HepG2 (cell line): Measurements from ENCODE around the gene FSD1. TPM values are rescaled to one million over a fixed set of nuclear protein-coding genes. Genes with fewer than 3 reads are reported as not detected.

ENCODE experiments used
- CENPT ChIP-seq: sonication (generic); formaldehyde crosslinking; IDR thresholded peaks from 2 replicates; pipeline ENCODE4 v1.8.0; 2022; ENCODE audit warnings: low read depth, mild to moderate bottlenecking, moderate library complexity, missing genetic modification reagents
- CREB1 ChIP-seq, 2 experiments: fragments of 450-650 bp in 1 of 2; IDR thresholded peaks; 2 replicates each; pipeline ENCODE4 v1.6.1; 2016 to 2017; ENCODE audit warnings: control low read depth in 1 of 2, mild to moderate bottlenecking in 1 of 2, missing compliant biosample characterization in 1 of 2, missing genetic modification characterization in 1 of 2
- DR1 ChIP-seq: sonication (generic); formaldehyde crosslinking; IDR thresholded peaks from 2 replicates; pipeline ENCODE4 v1.8.0; 2021; ENCODE audit warnings: mild to moderate bottlenecking, missing genetic modification reagents, inconsistent platforms
- GATAD2A ChIP-seq: IDR thresholded peaks from 2 replicates; pipeline ENCODE4 v1.6.1; 2016
- HDAC1 ChIP-seq: sonication (generic); formaldehyde crosslinking; IDR thresholded peaks from 2 replicates; pipeline ENCODE4 v1.5.1; 2020; ENCODE audit warnings: mild to moderate bottlenecking, missing genetic modification reagents
- NFKBIZ ChIP-seq: IDR thresholded peaks from 2 replicates; pipeline ENCODE4 v1.6.1; 2018; ENCODE audit warnings: missing genetic modification reagents, missing compliant biosample characterization
- NFRKB ChIP-seq: fragments of 450-650 bp; IDR thresholded peaks from 2 replicates; pipeline ENCODE4 v1.6.1; 2017
- NR3C1 ChIP-seq: sonication (generic); formaldehyde crosslinking; IDR thresholded peaks from 2 replicates; pipeline ENCODE4 v1.4.0; 2020; ENCODE audit warnings: missing genetic modification reagents
- PPARG ChIP-seq: conservative IDR thresholded peaks from 2 replicates; pipeline ENCODE4 v1.6.1; 2016; ENCODE audit warnings: missing biosample characterization, missing genetic modification reagents
- SP2 ChIP-seq: sonication (generic); formaldehyde crosslinking; IDR thresholded peaks from 2 replicates; pipeline ENCODE4 v1.5.1; 2020; ENCODE audit warnings: mild to moderate bottlenecking, missing genetic modification reagents
- SUZ12 ChIP-seq: fragments of 150-350 bp; IDR thresholded peaks from 2 replicates; pipeline ENCODE4 v1.6.1; 2014; ENCODE audit warnings: low read depth, low read length
- SYNCRIP ChIP-seq: fragments of 200-400 bp; formaldehyde crosslinking; IDR thresholded peaks from 2 replicates; pipeline ENCODE4 v1.6.1; 2018; ENCODE audit warnings: mild to moderate bottlenecking, low read depth, low read length; ENCODE audit not compliant: insufficient read depth
- ZBTB7B ChIP-seq: sonication (generic); formaldehyde crosslinking; IDR thresholded peaks from 2 replicates; pipeline ENCODE4 v1.4.0; 2020; ENCODE audit warnings: missing genetic modification reagents
- ZFP36L2 ChIP-seq: sonication (generic); formaldehyde crosslinking; IDR thresholded peaks from 2 replicates; pipeline ENCODE4 v1.4.0; 2020; ENCODE audit warnings: missing genetic modification reagents
- ZNF121 ChIP-seq: sonication (generic); formaldehyde crosslinking; IDR thresholded peaks from 2 replicates; pipeline ENCODE4 v1.5.0; 2020; ENCODE audit warnings: mild to moderate bottlenecking, missing genetic modification reagents
- ZNF180 ChIP-seq: sonication (generic); formaldehyde crosslinking; IDR thresholded peaks from 2 replicates; pipeline ENCODE4 v1.4.0; 2020; ENCODE audit warnings: low read depth, missing genetic modification reagents, borderline replicate concordance
- ZNF205 ChIP-seq: IDR thresholded peaks from 2 replicates; pipeline ENCODE4 v1.6.1; 2018; ENCODE audit warnings: missing biosample characterization, missing genetic modification reagents
- ZNF253 ChIP-seq: sonication (generic); formaldehyde crosslinking; IDR thresholded peaks from 2 replicates; pipeline ENCODE4 v1.8.0; 2022; ENCODE audit warnings: mild to moderate bottlenecking, missing genetic modification reagents, borderline replicate concordance
- ZNF33B ChIP-seq: sonication (generic); formaldehyde crosslinking; IDR thresholded peaks from 2 replicates; pipeline ENCODE4 v1.5.1; 2020; ENCODE audit warnings: mild to moderate bottlenecking, missing genetic modification reagents
- ZNF460 ChIP-seq: sonication (generic); formaldehyde crosslinking; IDR thresholded peaks from 2 replicates; pipeline ENCODE4 v1.5.1; 2020; ENCODE audit warnings: missing genetic modification reagents, mild to moderate bottlenecking, borderline replicate concordance
- ZNF468 ChIP-seq: sonication (generic); formaldehyde crosslinking; IDR thresholded peaks from 2 replicates; pipeline ENCODE4 v1.8.0; 2022; ENCODE audit warnings: mild to moderate bottlenecking, moderate library complexity, missing genetic modification reagents
- ZNF484 ChIP-seq: sonication (generic); formaldehyde crosslinking; IDR thresholded peaks from 2 replicates; pipeline ENCODE4 v1.5.1; 2020; ENCODE audit warnings: mild to moderate bottlenecking, low read depth, missing genetic modification reagents, borderline replicate concordance
- polyA plus RNA-seq, 8 experiments: library from polyadenylated mRNA; depleted of rRNA in 3 of 8; stranded (reverse) in 7 of 8; unstranded in 1 of 8; fragments of >200 nt; fragmentation: Illumina TruSeq in 4 of 8; extraction: Trizol in 4 of 8; gene quantifications; 2 replicates each; pipeline versions ENCODE4 v1.2.1 to v1.2.3, GENCODE V29; 2011 to 2016; ENCODE audit warnings: low read depth in 4 of 8, missing spikeins in 1 of 8, mixed read lengths in 1 of 8; ENCODE audit not compliant: insufficient read depth in 1 of 8
- total RNA-seq, 5 experiments: library from RNA; depleted of rRNA; stranded (reverse); fragments of >200 nt; fragmentation: Illumina TruSeq; extraction: Trizol; gene quantifications; 2 replicates each; pipeline ENCODE4 v1.2.3, GENCODE V29; 2016; ENCODE audit warnings: low read depth in 1 of 5
- TF ChIP-seq, protein P1 (sequence below): sonication (generic); formaldehyde crosslinking; IDR thresholded peaks from 2 replicates; pipeline ENCODE4 v1.8.1; 2023; ENCODE audit warnings: mild to moderate bottlenecking, missing genetic modification reagents
- TF ChIP-seq, protein P2 (sequence below): IDR thresholded peaks from 2 replicates; pipeline ENCODE4 v1.6.1; 2016; ENCODE audit warnings: mild to moderate bottlenecking
- TF ChIP-seq, protein P3 (sequence below): sonication (generic); formaldehyde crosslinking; conservative IDR thresholded peaks from 2 replicates; pipeline ENCODE4 v1.8.0; 2022; ENCODE audit warnings: low read depth, missing genetic modification reagents
- TF ChIP-seq, protein P4 (sequence below): sonication (generic); formaldehyde crosslinking; conservative IDR thresholded peaks from 2 replicates; pipeline ENCODE4 v1.4.0; 2020; ENCODE audit warnings: missing genetic modification reagents

Gene FSD1
- total and polyA plus RNA-seq, 2 of the 13 experiments (the other 11 are each of a cell fraction or from before 2014, with no cell fraction given) = 0.29 to 0.66 TPM

DNA sequence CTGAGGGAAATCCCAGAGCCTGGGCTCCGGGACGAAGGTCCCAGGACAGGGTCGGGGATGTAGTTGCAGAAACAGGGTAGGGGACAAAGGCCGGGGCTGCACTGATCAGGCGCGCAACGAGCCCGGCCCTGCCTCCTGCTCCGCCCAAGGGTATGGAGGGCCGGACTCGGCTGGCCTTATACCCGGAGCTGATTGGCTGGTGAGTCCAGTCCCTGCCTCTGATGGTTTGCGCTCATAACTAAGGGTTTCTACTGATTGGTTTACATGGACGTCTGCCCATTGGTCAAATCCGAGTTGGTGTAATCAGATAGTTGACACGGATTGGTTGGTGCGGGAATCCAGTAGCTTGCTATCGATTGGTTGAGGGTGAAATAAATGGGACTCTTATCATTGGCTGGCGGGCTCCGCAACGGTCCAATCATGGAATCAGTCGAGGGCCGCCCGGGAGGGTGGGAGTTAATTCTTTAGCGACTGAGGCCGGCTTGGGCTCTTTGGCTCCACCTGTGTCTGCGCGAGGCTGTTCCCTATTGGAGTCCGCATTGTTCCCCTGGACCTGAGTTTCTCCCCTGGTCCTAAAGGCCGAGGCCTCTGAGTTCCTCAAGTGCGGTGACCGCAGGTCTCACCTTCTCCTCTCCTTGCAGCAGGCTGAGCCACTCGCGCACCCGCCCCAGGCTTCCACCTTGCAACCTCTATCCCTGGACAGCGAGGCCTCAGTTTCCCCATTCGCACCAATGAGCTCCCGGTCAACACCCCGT lies 38.4 kb downstream of the FSD1 start (continued):
- TF ChIP-seq, protein P1, sequence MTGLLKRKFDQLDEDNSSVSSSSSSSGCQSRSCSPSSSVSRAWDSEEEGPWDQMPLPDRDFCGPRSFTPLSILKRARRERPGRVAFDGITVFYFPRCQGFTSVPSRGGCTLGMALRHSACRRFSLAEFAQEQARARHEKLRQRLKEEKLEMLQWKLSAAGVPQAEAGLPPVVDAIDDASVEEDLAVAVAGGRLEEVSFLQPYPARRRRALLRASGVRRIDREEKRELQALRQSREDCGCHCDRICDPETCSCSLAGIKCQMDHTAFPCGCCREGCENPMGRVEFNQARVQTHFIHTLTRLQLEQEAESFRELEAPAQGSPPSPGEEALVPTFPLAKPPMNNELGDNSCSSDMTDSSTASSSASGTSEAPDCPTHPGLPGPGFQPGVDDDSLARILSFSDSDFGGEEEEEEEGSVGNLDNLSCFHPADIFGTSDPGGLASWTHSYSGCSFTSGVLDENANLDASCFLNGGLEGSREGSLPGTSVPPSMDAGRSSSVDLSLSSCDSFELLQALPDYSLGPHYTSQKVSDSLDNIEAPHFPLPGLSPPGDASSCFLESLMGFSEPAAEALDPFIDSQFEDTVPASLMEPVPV = no peak; the same call in 1 of the 2 replicates
- TF ChIP-seq, protein P2, sequence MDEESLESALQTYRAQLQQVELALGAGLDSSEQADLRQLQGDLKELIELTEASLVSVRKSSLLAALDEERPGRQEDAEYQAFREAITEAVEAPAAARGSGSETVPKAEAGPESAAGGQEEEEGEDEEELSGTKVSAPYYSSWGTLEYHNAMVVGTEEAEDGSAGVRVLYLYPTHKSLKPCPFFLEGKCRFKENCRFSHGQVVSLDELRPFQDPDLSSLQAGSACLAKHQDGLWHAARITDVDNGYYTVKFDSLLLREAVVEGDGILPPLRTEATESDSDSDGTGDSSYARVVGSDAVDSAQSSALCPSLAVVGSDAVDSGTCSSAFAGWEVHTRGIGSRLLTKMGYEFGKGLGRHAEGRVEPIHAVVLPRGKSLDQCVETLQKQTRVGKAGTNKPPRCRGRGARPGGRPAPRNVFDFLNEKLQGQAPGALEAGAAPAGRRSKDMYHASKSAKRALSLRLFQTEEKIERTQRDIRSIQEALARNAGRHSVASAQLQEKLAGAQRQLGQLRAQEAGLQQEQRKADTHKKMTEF (CRISPR knock-in tag) = peak; percentile 76
- no peak; the same call in 1 of the 2 replicates for TF ChIP-seq ZNF121 (CRISPR knock-in tag)
- TF ChIP-seq NFRKB = no peak
- no peak for TF ChIP-seq ZNF468 (CRISPR knock-in tag)
- peak; percentile 46; the same call in 1 of the 2 replicates for TF ChIP-seq ZNF205 (CRISPR knock-in tag)
- TF ChIP-seq HDAC1 = peak; percentile 79
- TF ChIP-seq, protein P3, sequence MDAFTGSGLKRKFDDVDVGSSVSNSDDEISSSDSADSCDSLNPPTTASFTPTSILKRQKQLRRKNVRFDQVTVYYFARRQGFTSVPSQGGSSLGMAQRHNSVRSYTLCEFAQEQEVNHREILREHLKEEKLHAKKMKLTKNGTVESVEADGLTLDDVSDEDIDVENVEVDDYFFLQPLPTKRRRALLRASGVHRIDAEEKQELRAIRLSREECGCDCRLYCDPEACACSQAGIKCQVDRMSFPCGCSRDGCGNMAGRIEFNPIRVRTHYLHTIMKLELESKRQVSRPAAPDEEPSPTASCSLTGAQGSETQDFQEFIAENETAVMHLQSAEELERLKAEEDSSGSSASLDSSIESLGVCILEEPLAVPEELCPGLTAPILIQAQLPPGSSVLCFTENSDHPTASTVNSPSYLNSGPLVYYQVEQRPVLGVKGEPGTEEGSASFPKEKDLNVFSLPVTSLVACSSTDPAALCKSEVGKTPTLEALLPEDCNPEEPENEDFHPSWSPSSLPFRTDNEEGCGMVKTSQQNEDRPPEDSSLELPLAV (CRISPR knock-in tag) = no peak
- TF ChIP-seq SYNCRIP = no peak
- peak; percentile 85 for TF ChIP-seq PPARG (CRISPR knock-in tag)
- no peak for TF ChIP-seq NR3C1 (CRISPR knock-in tag)
- TF ChIP-seq ZNF33B (CRISPR knock-in tag) = no peak
- 0 out of 2 replicates have a peak, but pooled peaks have one; percentile 47 for TF ChIP-seq ZNF253
- TF ChIP-seq, protein P4, sequence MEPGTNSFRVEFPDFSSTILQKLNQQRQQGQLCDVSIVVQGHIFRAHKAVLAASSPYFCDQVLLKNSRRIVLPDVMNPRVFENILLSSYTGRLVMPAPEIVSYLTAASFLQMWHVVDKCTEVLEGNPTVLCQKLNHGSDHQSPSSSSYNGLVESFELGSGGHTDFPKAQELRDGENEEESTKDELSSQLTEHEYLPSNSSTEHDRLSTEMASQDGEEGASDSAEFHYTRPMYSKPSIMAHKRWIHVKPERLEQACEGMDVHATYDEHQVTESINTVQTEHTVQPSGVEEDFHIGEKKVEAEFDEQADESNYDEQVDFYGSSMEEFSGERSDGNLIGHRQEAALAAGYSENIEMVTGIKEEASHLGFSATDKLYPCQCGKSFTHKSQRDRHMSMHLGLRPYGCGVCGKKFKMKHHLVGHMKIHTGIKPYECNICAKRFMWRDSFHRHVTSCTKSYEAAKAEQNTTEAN (CRISPR knock-in tag) = peak; percentile 36; the same call in 1 of the 2 replicates
- no peak for TF ChIP-seq ZFP36L2 (CRISPR knock-in tag)
- no peak for TF ChIP-seq ZNF484 (CRISPR knock-in tag)
- TF ChIP-seq ZNF460 (CRISPR knock-in tag) = no peak; the same call in 1 of the 2 replicates
- peak; percentile 83 for TF ChIP-seq DR1 (CRISPR knock-in tag)
- TF ChIP-seq SP2 (CRISPR knock-in tag) = peak; percentile 79
- TF ChIP-seq ZBTB7B (CRISPR knock-in tag) = peak; percentile 46; the same call in 1 of the 2 replicates
- no peak for TF ChIP-seq CENPT
- no peak for TF ChIP-seq SUZ12
- TF ChIP-seq ZNF180 (CRISPR knock-in tag) = no peak
- TF ChIP-seq CREB1 (IDR thresholded peaks at IDR 0.05) = peak; percentile 87
- peak; percentile 91 for TF ChIP-seq CREB1 (CRISPR knock-in tag; IDR thresholded peaks at IDR 0.05)
- TF ChIP-seq GATAD2A = peak; percentile 47; the same call in 1 of the 2 replicates
- TF ChIP-seq NFKBIZ (CRISPR knock-in tag) = no peak
